K562 (cell line): Measurements from ENCODE around the gene FHIT. TPM values are rescaled to one million over a fixed set of nuclear protein-coding genes. Genes with fewer than 3 reads are reported as not detected.

Experiments used
- C11orf30 ChIP-seq: fragments of 450-650 bp; IDR thresholded peaks from 2 replicates; pipeline ENCODE4 v1.6.1; 2016; ENCODE audit warnings: low read depth, mild to moderate bottlenecking
- CBFA2T2 ChIP-seq: fragments of 450-650 bp; conservative IDR thresholded peaks from 2 replicates; pipeline ENCODE4 v1.6.1; 2017; ENCODE audit warnings: mild to moderate bottlenecking
- DACH1 ChIP-seq: fragments of 450-650 bp; IDR thresholded peaks from 2 replicates; pipeline ENCODE4 v1.6.1; 2018; ENCODE audit not compliant: partially characterized antibody
- MLX ChIP-seq, 2 experiments: fragments of 450-650 bp in 1 of 2; sonication (generic) in 1 of 2; formaldehyde crosslinking; conservative IDR thresholded peaks; 2 replicates each; pipeline versions ENCODE4 v1.4.0 to v1.8.1; 2020 to 2022; ENCODE audit warnings: mild to moderate bottlenecking in 1 of 2, missing genetic modification reagents in 1 of 2
- SRSF7 ChIP-seq: fragments of 200-400 bp; formaldehyde crosslinking; optimal IDR thresholded peaks from 2 replicates; pipeline ENCODE3; 2017; ENCODE audit warnings: mild to moderate bottlenecking, low read depth, low read length
- TCF7L2 ChIP-seq: fragments of 150-350 bp; IDR thresholded peaks from 2 replicates; pipeline ENCODE4 v1.6.1; 2016; ENCODE audit warnings: low read depth, mild to moderate bottlenecking, low read length, moderate library complexity
- ZNF165 ChIP-seq: fragments of 250-450 bp; sonication (Bioruptor Pico); IDR thresholded peaks from 2 replicates; pipeline ENCODE4 v1.4.0; 2020; ENCODE audit warnings: borderline replicate concordance
- polyA plus RNA-seq, 8 experiments: library from polyadenylated mRNA; depleted of rRNA in 4 of 8; stranded (reverse) in 5 of 8; unstranded in 3 of 8; fragments of >200 nt; fragmentation: Nextera tagmentation in 2 of 8; fragmentation: Illumina TruSeq in 1 of 8; extraction: Ambion mirVana in 2 of 8; extraction: Trizol in 1 of 8; gene quantifications; 2 replicates each; pipeline versions ENCODE4 v1.2.1 to v1.2.3, GENCODE V29; 2011 to 2014; ENCODE audit warnings: inconsistent platforms in 1 of 8, missing spikeins in 1 of 8
- total RNA-seq, 7 experiments: library from RNA; depleted of rRNA in 6 of 7; stranded (reverse); fragments of >200 nt in 6 of 7; fragmentation: Illumina TruSeq in 2 of 7; extraction: Trizol in 2 of 7; gene quantifications; 2 replicates each; pipeline versions ENCODE4 v1.2.1 to v1.2.3, GENCODE V29; 2011 to 2021; ENCODE audit warnings: low replicate concordance in 1 of 7
- TF ChIP-seq, protein P1 (sequence below): fragments of 250-450 bp; sonication (Bioruptor Pico); IDR thresholded peaks from 2 replicates; pipeline ENCODE4 v1.5.0; 2020; ENCODE audit warnings: mild to moderate bottlenecking
- TF ChIP-seq, protein P2 (sequence below): fragments of 250-450 bp; sonication (Bioruptor Pico); IDR thresholded peaks from 2 replicates; pipeline ENCODE4 v1.8.0; 2022; ENCODE audit warnings: inconsistent platforms

FHIT gene
- total and polyA plus RNA-seq, 9 of the 15 experiments (the other 6 are each of a cell fraction or from before 2014, with no cell fraction given), result 1.7 to 9.1 (median 4.3) TPM

DNA sequence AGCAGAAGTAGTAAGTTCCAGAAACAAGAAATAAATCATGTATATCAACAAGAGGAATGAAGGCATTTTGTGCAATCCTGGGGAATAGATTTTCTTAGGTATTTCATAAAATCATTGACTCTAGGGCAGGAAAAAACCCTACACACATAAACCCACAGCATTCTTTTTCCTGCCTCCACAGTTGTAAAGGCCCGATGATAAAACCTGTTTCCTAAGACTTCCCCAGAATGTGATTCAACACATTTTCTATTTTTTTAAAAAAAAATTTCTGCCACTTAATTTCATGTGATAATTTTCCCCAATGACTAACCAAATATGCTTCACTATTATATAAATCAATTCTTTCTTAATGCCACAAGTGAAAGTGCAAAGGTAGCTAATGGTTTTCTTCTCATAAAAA lies 407.0 kb downstream of the FHIT start (continued):
- no peak for TF ChIP-seq C11orf30
- TF ChIP-seq, protein P1, sequence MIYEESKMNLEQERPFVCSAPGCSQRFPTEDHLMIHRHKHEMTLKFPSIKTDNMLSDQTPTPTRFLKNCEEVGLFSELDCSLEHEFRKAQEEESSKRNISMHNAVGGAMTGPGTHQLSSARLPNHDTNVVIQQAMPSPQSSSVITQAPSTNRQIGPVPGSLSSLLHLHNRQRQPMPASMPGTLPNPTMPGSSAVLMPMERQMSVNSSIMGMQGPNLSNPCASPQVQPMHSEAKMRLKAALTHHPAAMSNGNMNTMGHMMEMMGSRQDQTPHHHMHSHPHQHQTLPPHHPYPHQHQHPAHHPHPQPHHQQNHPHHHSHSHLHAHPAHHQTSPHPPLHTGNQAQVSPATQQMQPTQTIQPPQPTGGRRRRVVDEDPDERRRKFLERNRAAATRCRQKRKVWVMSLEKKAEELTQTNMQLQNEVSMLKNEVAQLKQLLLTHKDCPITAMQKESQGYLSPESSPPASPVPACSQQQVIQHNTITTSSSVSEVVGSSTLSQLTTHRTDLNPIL (CRISPR knock-in tag), result no peak
- TF ChIP-seq MLX (CRISPR knock-in tag; conservative IDR thresholded peaks at IDR 0.05), result no peak
- TF ChIP-seq ZNF165 (CRISPR knock-in tag), result no peak
- TF ChIP-seq TCF7L2, result no peak
- no peak for TF ChIP-seq CBFA2T2
- TF ChIP-seq, protein P2, sequence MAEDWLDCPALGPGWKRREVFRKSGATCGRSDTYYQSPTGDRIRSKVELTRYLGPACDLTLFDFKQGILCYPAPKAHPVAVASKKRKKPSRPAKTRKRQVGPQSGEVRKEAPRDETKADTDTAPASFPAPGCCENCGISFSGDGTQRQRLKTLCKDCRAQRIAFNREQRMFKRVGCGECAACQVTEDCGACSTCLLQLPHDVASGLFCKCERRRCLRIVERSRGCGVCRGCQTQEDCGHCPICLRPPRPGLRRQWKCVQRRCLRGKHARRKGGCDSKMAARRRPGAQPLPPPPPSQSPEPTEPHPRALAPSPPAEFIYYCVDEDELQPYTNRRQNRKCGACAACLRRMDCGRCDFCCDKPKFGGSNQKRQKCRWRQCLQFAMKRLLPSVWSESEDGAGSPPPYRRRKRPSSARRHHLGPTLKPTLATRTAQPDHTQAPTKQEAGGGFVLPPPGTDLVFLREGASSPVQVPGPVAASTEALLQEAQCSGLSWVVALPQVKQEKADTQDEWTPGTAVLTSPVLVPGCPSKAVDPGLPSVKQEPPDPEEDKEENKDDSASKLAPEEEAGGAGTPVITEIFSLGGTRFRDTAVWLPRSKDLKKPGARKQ, result no peak
- no peak for TF ChIP-seq DACH1
- TF ChIP-seq SRSF7, result no peak
